H1 (cell line): ENCODE measurements around the gene AOAH. TPM values are rescaled to one million over a fixed set of nuclear protein-coding genes. Genes with fewer than 3 reads are reported as not detected.
A peak's percentile ranks its signal among the peaks of the same experiment; 100 is the strongest.

Experiments used
- CTCF ChIA-PET: fragments of 300-600 bp; sonication (Branson Sonifier 250); formaldehyde crosslinking; loops from one replicate; lab custom pipeline; 2021; ENCODE audit not compliant: partially characterized antibody; lab: Charles Lee
- POLR2A ChIA-PET: fragments of 300-600 bp; sonication (Branson Sonifier 250); formaldehyde crosslinking; loops from one replicate; lab custom pipeline; 2021; ENCODE audit warnings: inconsistent platforms; ENCODE audit not compliant: partially characterized antibody; lab: Charles Lee
- DNase-seq, 2 experiments: peaks; one replicate each; pipeline versions ENCODE4 v3.0.0 to v3.0.0-alpha.2; 2010 to 2022; ENCODE audit warnings: low spot score in 2 of 2, low read depth in 1 of 2, mixed read lengths in 1 of 2
- FAIRE-seq: peaks from 2 replicates; lab custom pipeline; 2011; peaks lifted over from hg19 to GRCh38; lab: Jason Lieb, UNC
- H2AFZ ChIP-seq: 2 replicates; pipeline ENCODE4 v1.8.1; 2012; ENCODE audit warnings: low read length, inconsistent platforms
- H2AK5ac ChIP-seq: 2 replicates; pipeline ENCODE4 v1.6.1; 2013; ENCODE audit warnings: low read depth, low read length
- H2BK120ac ChIP-seq: replicated peaks from 2 replicates; pipeline ENCODE3; 2013; ENCODE audit warnings: low read depth, low read length, inconsistent platforms
- H2BK12ac ChIP-seq: 2 replicates; pipeline ENCODE4 v1.6.1; 2013; ENCODE audit warnings: low read depth, low read length
- H2BK15ac ChIP-seq: 2 replicates; pipeline ENCODE4 v1.6.1; 2013; ENCODE audit warnings: low read length
- H2BK20ac ChIP-seq: 2 replicates; pipeline ENCODE4 v1.6.1; 2013; ENCODE audit warnings: low read length
- H2BK5ac ChIP-seq: 2 replicates; pipeline ENCODE4 v1.6.1; 2013; ENCODE audit warnings: low read depth, low read length
- H3K14ac ChIP-seq: 2 replicates; pipeline ENCODE4 v1.6.1; 2013; ENCODE audit warnings: inconsistent platforms; ENCODE audit not compliant: insufficient read length
- H3K18ac ChIP-seq: 2 replicates; pipeline ENCODE4 v1.6.1; 2013; ENCODE audit warnings: low read length; ENCODE audit errors: extremely low read depth
- H3K23ac ChIP-seq: 2 replicates; pipeline ENCODE4 v1.6.1; 2013; ENCODE audit warnings: inconsistent platforms; ENCODE audit not compliant: insufficient read length
- H3K23me2 ChIP-seq: 2 replicates; pipeline ENCODE4 v1.6.1; 2013; ENCODE audit warnings: low read depth, low read length
- H3K27ac ChIP-seq: 2 replicates; pipeline ENCODE4 v1.6.1; 2011; ENCODE audit warnings: low read depth, low read length, inconsistent platforms
- H3K27me3 ChIP-seq, 4 experiments: replicated peaks in 1 of 4; 1 replicate in 1 of 4; 2 replicates in 3 of 4; pipeline versions ENCODE4 v1.6.1 to v1.8.1; 2011 to 2013; ENCODE audit warnings: low read length in 3 of 4, mild to moderate bottlenecking in 3 of 4, inconsistent platforms in 2 of 4, mixed read lengths in 2 of 4, moderate library complexity in 1 of 4; ENCODE audit not compliant: control insufficient read depth in 3 of 4, insufficient read depth in 3 of 4; ENCODE audit errors: extremely low read depth in 1 of 4
- H3K36me3 ChIP-seq, 4 experiments: 2 replicates each; pipeline versions ENCODE4 v1.6.1 to v1.8.1; 2011 to 2013; ENCODE audit warnings: mild to moderate bottlenecking in 4 of 4, low read length in 3 of 4, moderate library complexity in 2 of 4, control low read depth in 1 of 4, inconsistent platforms in 1 of 4; ENCODE audit not compliant: insufficient read depth in 4 of 4, control insufficient read depth in 2 of 4
- H3K4ac ChIP-seq: replicated peaks from 2 replicates; pipeline ENCODE3; 2013; ENCODE audit warnings: low read length, low read depth, mixed read lengths, inconsistent platforms; ENCODE audit not compliant: insufficient read length
- H3K4me1 ChIP-seq, 4 experiments: replicated peaks in 1 of 4; 1 replicate in 1 of 4; 2 replicates in 3 of 4; pipeline versions ENCODE4 v1.6.1 to v1.8.1; 2011 to 2013; ENCODE audit warnings: low read length in 3 of 4, inconsistent platforms in 2 of 4, mixed read lengths in 1 of 4; ENCODE audit not compliant: insufficient read depth in 4 of 4, control insufficient read depth in 3 of 4
- H3K4me2 ChIP-seq, 2 experiments: 2 replicates each; pipeline versions ENCODE4 v1.6.1 to v1.8.1; 2011 to 2013; ENCODE audit warnings: low read depth in 2 of 2, low read length in 2 of 2, control low read depth in 1 of 2, inconsistent platforms in 1 of 2, mild to moderate bottlenecking in 1 of 2; ENCODE audit not compliant: insufficient read depth in 1 of 2
- H3K4me3 ChIP-seq, 4 experiments: fragments of 200-600, 300-600 bp in 1 of 4; sonication (generic), shearing (Covaris generic), sonication (Bioruptor Twin) in 1 of 4; 2 replicates each; pipeline versions ENCODE4 v1.5.1 to v1.8.1; 2011 to 2016; ENCODE audit warnings: low read length in 4 of 4, low read depth in 3 of 4, control low read depth in 2 of 4, inconsistent platforms in 2 of 4, mild to moderate bottlenecking in 2 of 4, mixed read lengths in 1 of 4, moderate library complexity in 1 of 4; ENCODE audit not compliant: insufficient read depth in 2 of 4; ENCODE audit errors: extremely low read depth in 1 of 4
- H3K56ac ChIP-seq: replicated peaks from 2 replicates; pipeline ENCODE3; 2013; ENCODE audit warnings: low read depth, mild to moderate bottlenecking, mixed read lengths, low read length, inconsistent platforms; ENCODE audit not compliant: insufficient read length
- H3K79me1 ChIP-seq: 2 replicates; pipeline ENCODE4 v1.6.1; 2013; ENCODE audit warnings: low read depth, low read length, control low read depth
- H3K79me2 ChIP-seq, 2 experiments: 2 replicates each; pipeline versions ENCODE4 v1.6.1 to v1.8.1; 2012 to 2013; ENCODE audit warnings: low read length in 2 of 2, mild to moderate bottlenecking in 2 of 2, inconsistent platforms in 1 of 2; ENCODE audit not compliant: insufficient read depth in 2 of 2, control insufficient read depth in 1 of 2
- H3K9ac ChIP-seq, 4 experiments: replicated peaks in 1 of 4; 1 replicate in 1 of 4; 2 replicates in 3 of 4; pipeline versions ENCODE4 v1.6.1 to v1.8.1; 2011 to 2013; ENCODE audit warnings: low read depth in 3 of 4, low read length in 3 of 4, control low read depth in 2 of 4, mild to moderate bottlenecking in 2 of 4, moderate library complexity in 2 of 4, inconsistent platforms in 1 of 4; ENCODE audit errors: extremely low read depth in 1 of 4
- H3K9me3 ChIP-seq, 2 experiments: 2 replicates each; pipeline versions ENCODE4 v1.6.1 to v1.8.1; 2012 to 2013; ENCODE audit warnings: mild to moderate bottlenecking in 2 of 2, moderate library complexity in 2 of 2, control low read depth in 1 of 2, inconsistent platforms in 1 of 2, low read depth in 1 of 2, low read length in 1 of 2, mixed read lengths in 1 of 2; ENCODE audit not compliant: insufficient read depth in 2 of 2
- H4K20me1 ChIP-seq, 2 experiments: replicated peaks in 1 of 2; 2 replicates each; pipeline versions ENCODE3 to v1.8.1; 2011 to 2013; ENCODE audit warnings: inconsistent platforms in 2 of 2, low read length in 2 of 2, mild to moderate bottlenecking in 1 of 2; ENCODE audit not compliant: insufficient read depth in 2 of 2, control insufficient read depth in 1 of 2
- H4K5ac ChIP-seq: 2 replicates; pipeline ENCODE4 v1.6.1; 2013; ENCODE audit warnings: low read length, low read depth, mixed read lengths, inconsistent platforms; ENCODE audit not compliant: insufficient read length
- H4K8ac ChIP-seq: 2 replicates; pipeline ENCODE4 v1.8.0; 2013; ENCODE audit warnings: mild to moderate bottlenecking, moderate library complexity, low read length, inconsistent platforms; ENCODE audit not compliant: insufficient read depth; ENCODE audit errors: extremely low read depth
- H4K91ac ChIP-seq: replicated peaks from 2 replicates; pipeline ENCODE3; 2013; ENCODE audit warnings: low read length, mixed read lengths, inconsistent platforms; ENCODE audit not compliant: insufficient read length
- CHD1 ChIP-seq: IDR thresholded peaks from 2 replicates; pipeline ENCODE4 v1.6.1; 2012; ENCODE audit warnings: low read depth, low read length, improper control_type of control experiment
- CTBP2 ChIP-seq: IDR thresholded peaks from 2 replicates; pipeline ENCODE4 v1.7.0; 2011; ENCODE audit warnings: borderline replicate concordance, mild to moderate bottlenecking, moderate library complexity, mixed read lengths, low read length; ENCODE audit not compliant: insufficient read depth, insufficient read length
- GABPA ChIP-seq: IDR thresholded peaks from 2 replicates; pipeline ENCODE4 v1.6.1; 2011; ENCODE audit warnings: mild to moderate bottlenecking, low read length, moderate library complexity, borderline replicate concordance; ENCODE audit not compliant: insufficient read depth
- GTF2F1 ChIP-seq: IDR thresholded peaks from 2 replicates; pipeline ENCODE4 v1.6.1; 2012; ENCODE audit warnings: low read depth, low read length, improper control_type of control experiment, borderline replicate concordance
- JUN ChIP-seq: IDR thresholded peaks from 2 replicates; pipeline ENCODE4 v1.6.1; 2011; ENCODE audit warnings: low read depth, mild to moderate bottlenecking, improper control_type of control experiment, low read length
- KDM4A ChIP-seq: IDR thresholded peaks from one replicate; pipeline ENCODE4 v1.7.1; 2012; ENCODE audit warnings: low read depth, mild to moderate bottlenecking, moderate library complexity, low read length, inconsistent platforms; ENCODE audit not compliant: severe bottlenecking
- KDM5A ChIP-seq: fragments of 200-600 bp; IDR thresholded peaks from 2 replicates; pipeline ENCODE4 v1.7.1; 2012; ENCODE audit warnings: mild to moderate bottlenecking, low read length, inconsistent platforms, mixed read lengths
- POU5F1 ChIP-seq: IDR thresholded peaks from 2 replicates; pipeline ENCODE4 v1.6.1; 2011; ENCODE audit warnings: low read depth, mild to moderate bottlenecking, low read length, moderate library complexity
- RXRA ChIP-seq: IDR thresholded peaks from 2 replicates; pipeline ENCODE4 v1.6.1; 2011; ENCODE audit warnings: low read depth, mild to moderate bottlenecking, low read length, moderate library complexity; ENCODE audit not compliant: insufficient read depth
- SIN3A ChIP-seq, 2 experiments: IDR thresholded peaks in 1 of 2; conservative IDR thresholded peaks in 1 of 2; 2 replicates each; pipeline ENCODE4 v1.6.1; 2011 to 2012; ENCODE audit warnings: low read length in 2 of 2, improper control_type of control experiment in 1 of 2, low read depth in 1 of 2, mild to moderate bottlenecking in 1 of 2
- SP1 ChIP-seq: IDR thresholded peaks from 2 replicates; pipeline ENCODE4 v1.6.1; 2011; ENCODE audit warnings: low read depth, low read length
- TCF12 ChIP-seq: IDR thresholded peaks from 2 replicates; pipeline ENCODE4 v1.6.1; 2011; ENCODE audit warnings: low read depth, mild to moderate bottlenecking, low read length
- USF2 ChIP-seq: IDR thresholded peaks from 2 replicates; pipeline ENCODE4 v1.6.1; 2011; ENCODE audit warnings: low read length, improper control_type of control experiment
- WGBS, 2 experiments: shearing (Covaris generic) in 1 of 2; methylation state at CpG; one replicate each; pipeline versions ENCODE4 v1.1.6 to v1.1.7; 2013 to 2015; ENCODE audit warnings: low lambda C conversion rate in 2 of 2, mixed read lengths in 2 of 2, inconsistent platforms in 1 of 2, low coverage in 1 of 2, missing lambda C conversion rate in 1 of 2; ENCODE audit not compliant: insufficient replicate concordance in 2 of 2, insufficient coverage in 1 of 2, insufficient read length in 1 of 2; ENCODE audit errors: extremely low coverage in 1 of 2, missing lambda C conversion rate in 1 of 2; 5-methylcytosine and 5-hydroxymethylcytosine counted together
- polyA plus RNA-seq, 7 experiments: library from polyadenylated mRNA; depleted of rRNA in 3 of 7; stranded (reverse) in 5 of 7; unstranded in 2 of 7; fragments of >200 nt in 5 of 7; fragments of 200-250 nt in 2 of 7; gene quantifications; 1 replicate in 5 of 7; 2 replicates in 1 of 7; 4 replicates in 1 of 7; pipeline versions ENCODE4 v1.2.1 to v1.2.3, GENCODE V29; 2011 to 2013; ENCODE audit warnings: missing spikeins in 2 of 7, mixed read lengths in 2 of 7
- total RNA-seq: library from RNA; stranded (reverse); fragmentation: NEBNext Ultra II Directional; extraction: Animal tissue kit (Norgen Biotek cat#: 25700); gene quantifications from 2 replicates; pipeline ENCODE4 v1.2.1, GENCODE V29; 2021

Gene AOAH
- total and polyA plus RNA-seq, 2 of the 8 experiments (the other 6 are each of a cell fraction or from before 2014, with no cell fraction given) = 0.08 TPM; not detected in 1

- CTCF ChIA-PET = interaction anchor here (0.6 to 2.1 kb wide), 3 partner anchors 15 to 339 kb away, joined by 3 to 6 read pairs (median 3); no protein-coding TSS in a partner anchor
- POLR2A ChIA-PET = no interaction called here
- no peak for TF ChIP-seq JUN
- no peak for TF ChIP-seq SP1
- no peak for TF ChIP-seq CHD1
- no peak for TF ChIP-seq KDM5A
- TF ChIP-seq USF2 = no peak
- no peak for TF ChIP-seq CTBP2
- no peak for TF ChIP-seq POU5F1
- no peak for TF ChIP-seq TCF12
- TF ChIP-seq SIN3A (conservative IDR thresholded peaks at IDR 0.05 in 1 of 2, IDR thresholded peaks at IDR 0.05 in 1 of 2; ENCODE audit: low read depth in 1 of 2, low read length in 2 of 2) = no peak
- no peak for TF ChIP-seq GABPA
- no peak for TF ChIP-seq RXRA
- TF ChIP-seq GTF2F1 = no peak
- TF ChIP-seq KDM4A = no peak
Measured at GRCh38 chr7:36614959-36615358, 109.3 kb downstream of the AOAH start.

More at GRCh38 chr7:36614959-36615358, 109.3 kb downstream of the AOAH start:
- no peak for FAIRE-seq
- H2BK5ac ChIP-seq = no peak overlapping the region
- no peak overlapping the region for H3K4me3 ChIP-seq
- no peaks in the 10 kb centered on the region for H3K79me2 ChIP-seq
- no peak overlapping the region for H3K56ac ChIP-seq
- H3K23me2 ChIP-seq = no peaks in the 10 kb centered on the region
- no peak for DNase-seq
- H3K23ac ChIP-seq = no peak overlapping the region
- H4K8ac ChIP-seq = no peak overlapping the region; the same call in 1 of the 2 replicates
- H3K18ac ChIP-seq = no peak overlapping the region
- H3K27ac ChIP-seq = no peak overlapping the region
- no peak overlapping the region for H4K5ac ChIP-seq
- H2BK15ac ChIP-seq = no peak overlapping the region
- H3K79me1 ChIP-seq = no peaks in the 10 kb centered on the region
- peak overlapping the region; percentile 36 for H4K91ac ChIP-seq
- no peaks in the 10 kb centered on the region for H4K20me1 ChIP-seq
- no peak overlapping the region for H2BK120ac ChIP-seq
- 76% methylated on average over 2 of the region's 2 CpGs; no CpG with 5 or more reads in 1 of the 2 experiments for WGBS, 2 experiments
- H3K36me3 ChIP-seq = no peaks in the 10 kb centered on the region
- no peaks in the 10 kb centered on the region for H3K9me3 ChIP-seq
- H3K9ac ChIP-seq = no peak overlapping the region
- H2BK20ac ChIP-seq = no peak overlapping the region
- H2AK5ac ChIP-seq = no peak overlapping the region
- H2AFZ ChIP-seq = no peak overlapping the region
- H3K4ac ChIP-seq = peak overlapping the region; percentile 19
- no peak overlapping the region for H3K14ac ChIP-seq
- no peak overlapping the region for H2BK12ac ChIP-seq
- H3K4me1 ChIP-seq = peaks cover 0 to 6% (median 3%) of the 10 kb centered on the region in 4 experiments; a peak in 4 of 7 replicates
- H3K4me2 ChIP-seq = no peak overlapping the region
- no peaks in the 10 kb centered on the region; a peak in 1 of 7 replicates for H3K27me3 ChIP-seq
